H9 (cell line): Measurements from ENCODE around the gene TMEM235. TPM values are rescaled to one million over a fixed set of nuclear protein-coding genes. Genes with fewer than 3 reads are reported as not detected.

Experiments used
- DNase-seq: peaks from one replicate; pipeline ENCODE4 v3.0.0-alpha.2; 2017
- H2AFZ ChIP-seq: one replicate; pipeline ENCODE4 v1.6.1; 2013; ENCODE audit warnings: mild to moderate bottlenecking, low read length, control low read depth, moderate library complexity
- H2AK5ac ChIP-seq: 2 replicates; pipeline ENCODE4 v1.6.1; 2013; ENCODE audit warnings: low read length, control low read depth, mixed read lengths; ENCODE audit not compliant: insufficient read length
- H2BK120ac ChIP-seq: one replicate; pipeline ENCODE4 v1.6.1; 2013; ENCODE audit warnings: low read depth, mild to moderate bottlenecking, low read length, control low read depth, inconsistent platforms; ENCODE audit not compliant: poor library complexity, severe bottlenecking
- H2BK12ac ChIP-seq: 2 replicates; pipeline ENCODE4 v1.6.1; 2013; ENCODE audit warnings: low read length, control low read depth, mixed read lengths, low read depth; ENCODE audit not compliant: insufficient read length
- H2BK15ac ChIP-seq: 2 replicates; pipeline ENCODE4 v1.6.1; 2013; ENCODE audit warnings: low read depth, low read length, control low read depth
- H2BK20ac ChIP-seq: one replicate; pipeline ENCODE4 v1.6.1; 2013; ENCODE audit warnings: low read depth, mild to moderate bottlenecking, low read length, control low read depth, inconsistent platforms; ENCODE audit not compliant: poor library complexity, severe bottlenecking
- H2BK5ac ChIP-seq: 2 replicates; pipeline ENCODE4 v1.6.1; 2013; ENCODE audit warnings: low read length, control low read depth, mixed read lengths; ENCODE audit not compliant: insufficient read length
- H3K14ac ChIP-seq: 2 replicates; pipeline ENCODE4 v1.6.1; 2013; ENCODE audit warnings: low read length, control low read depth; ENCODE audit not compliant: insufficient read depth
- H3K18ac ChIP-seq: 2 replicates; pipeline ENCODE4 v1.6.1; 2013; ENCODE audit warnings: low read depth, mild to moderate bottlenecking, mixed read lengths, low read length, control low read depth; ENCODE audit not compliant: insufficient read length
- H3K23ac ChIP-seq: 2 replicates; pipeline ENCODE4 v1.6.1; 2013; ENCODE audit warnings: low read length, control low read depth, mixed read lengths, low read depth; ENCODE audit not compliant: insufficient read length
- H3K23me2 ChIP-seq: 2 replicates; pipeline ENCODE4 v1.6.1; 2013; ENCODE audit warnings: low read depth, mild to moderate bottlenecking, mixed read lengths, low read length, control low read depth; ENCODE audit not compliant: insufficient read length, poor library complexity, severe bottlenecking
- H3K27ac ChIP-seq: 2 replicates; pipeline ENCODE4 v1.5.1; 2013; ENCODE audit warnings: low read length, control low read depth, mixed read lengths, low read depth; ENCODE audit not compliant: insufficient read length
- H3K27me3 ChIP-seq: 2 replicates; pipeline ENCODE4 v1.6.1; 2013; ENCODE audit warnings: low read length, control low read depth, inconsistent platforms; ENCODE audit not compliant: insufficient read depth
- H3K4ac ChIP-seq: 2 replicates; pipeline ENCODE4 v1.6.1; 2013; ENCODE audit warnings: low read depth, mild to moderate bottlenecking, control low read depth, inconsistent platforms, low read length, moderate library complexity
- H3K4me1 ChIP-seq: 2 replicates; pipeline ENCODE4 v1.6.1; 2013; ENCODE audit warnings: low read length, control low read depth, inconsistent platforms; ENCODE audit not compliant: insufficient read depth
- H3K4me2 ChIP-seq: 2 replicates; pipeline ENCODE4 v1.6.1; 2013; ENCODE audit warnings: low read length, control low read depth, mixed read lengths; ENCODE audit not compliant: insufficient read length, insufficient read depth
- H3K56ac ChIP-seq: 2 replicates; pipeline ENCODE4 v1.6.1; 2013; ENCODE audit warnings: low read depth, mild to moderate bottlenecking, mixed read lengths, low read length, control low read depth; ENCODE audit not compliant: insufficient read length
- H3K79me1 ChIP-seq: 2 replicates; pipeline ENCODE4 v1.6.1; 2013; ENCODE audit warnings: low read depth, mild to moderate bottlenecking, moderate library complexity, low read length, control low read depth, inconsistent platforms; ENCODE audit not compliant: insufficient read depth, poor library complexity, severe bottlenecking
- H3K79me2 ChIP-seq: 2 replicates; pipeline ENCODE4 v1.6.1; 2013; ENCODE audit warnings: low read length, control low read depth, inconsistent platforms; ENCODE audit not compliant: insufficient read depth
- H3K9ac ChIP-seq: 2 replicates; pipeline ENCODE4 v1.6.1; 2013; ENCODE audit warnings: low read length, control low read depth, mixed read lengths; ENCODE audit not compliant: insufficient read length; ENCODE audit errors: extremely low read depth
- H3K9me3 ChIP-seq: one replicate; pipeline ENCODE4 v1.6.1; 2013; ENCODE audit warnings: low read depth, low read length, inconsistent platforms; ENCODE audit not compliant: control insufficient read depth
- H3T11ph ChIP-seq: one replicate; pipeline ENCODE4 v1.6.1; 2013; ENCODE audit warnings: mild to moderate bottlenecking, low read length, control low read depth, inconsistent platforms
- H4K20me1 ChIP-seq: one replicate; pipeline ENCODE4 v1.6.1; 2013; ENCODE audit not compliant: control insufficient read depth, insufficient read length, insufficient read depth
- H4K5ac ChIP-seq: 2 replicates; pipeline ENCODE4 v1.6.1; 2013; ENCODE audit warnings: low read depth, mild to moderate bottlenecking, mixed read lengths, low read length, control low read depth; ENCODE audit not compliant: insufficient read length
- H4K8ac ChIP-seq: replicated peaks from 2 replicates; pipeline ENCODE4 v1.6.1; 2013; ENCODE audit warnings: low read length, control low read depth, mixed read lengths, low read depth; ENCODE audit not compliant: insufficient read length
- H4K91ac ChIP-seq: 2 replicates; pipeline ENCODE4 v1.6.1; 2013; ENCODE audit warnings: low read depth, mild to moderate bottlenecking, moderate library complexity, mixed read lengths, low read length, control low read depth; ENCODE audit not compliant: insufficient read length
- H3K27ac Mint-ChIP-seq, 3 experiments: 2 replicates in 2 of 3; 3 replicates in 1 of 3; pipeline ENCODE4 v1.8.0; 2020 to 2021; ENCODE audit warnings: mixed read lengths in 3 of 3, mild to moderate bottlenecking in 1 of 3, moderate library complexity in 1 of 3
- H3K27me3 Mint-ChIP-seq: 2 replicates; pipeline ENCODE4 v1.8.0; 2021; ENCODE audit warnings: low read depth, mild to moderate bottlenecking, moderate library complexity, mixed read lengths
- H3K36me3 Mint-ChIP-seq, 3 experiments: 2 replicates in 2 of 3; 3 replicates in 1 of 3; pipeline ENCODE4 v1.8.0; 2020 to 2021; ENCODE audit warnings: low read depth in 3 of 3, mixed read lengths in 3 of 3; ENCODE audit not compliant: insufficient read depth in 1 of 3
- H3K4me1 Mint-ChIP-seq, 2 experiments: 2 replicates each; pipeline ENCODE4 v1.8.0; 2020; ENCODE audit warnings: mixed read lengths in 2 of 2
- H3K4me3 Mint-ChIP-seq, 2 experiments: 2 replicates in 1 of 2; 3 replicates in 1 of 2; pipeline ENCODE4 v1.8.0; 2020 to 2021; ENCODE audit warnings: mild to moderate bottlenecking in 2 of 2, mixed read lengths in 2 of 2, moderate library complexity in 1 of 2
- H3K9me3 Mint-ChIP-seq, 2 experiments: 2 replicates in 1 of 2; 3 replicates in 1 of 2; pipeline ENCODE4 v1.8.0; 2020; ENCODE audit warnings: mild to moderate bottlenecking in 2 of 2, mixed read lengths in 2 of 2, moderate library complexity in 1 of 2
- CTCF ChIP-seq: fragments of 200-600 bp; sonication (generic); conservative IDR thresholded peaks from 3 replicates; pipeline ENCODE4 v1.8.0; 2021; ENCODE audit warnings: antibody characterized with exemption, mild to moderate bottlenecking
- WGBS: extraction: QIAGEN DNeasy Blood & Tissue Kit; methylation state at CpG from one replicate; pipeline ENCODE4 v1.1.7; 2013; ENCODE audit warnings: missing lambda C conversion rate, low lambda C conversion rate, mixed read lengths; ENCODE audit not compliant: insufficient read length; ENCODE audit errors: extremely low coverage; 5-methylcytosine and 5-hydroxymethylcytosine counted together
- total RNA-seq: library from RNA; stranded (reverse); gene quantifications from 2 replicates; pipeline ENCODE4 v1.2.1, GENCODE V29; 2021

The TMEM235 gene
- total RNA-seq, 1 experiment from 2014 or later = 0.28 TPM

- no peak overlapping the region for H3K18ac ChIP-seq
- no peak overlapping the region for H3T11ph ChIP-seq
- H3K9me3 ChIP-seq = no peaks in the 10 kb centered on the region
- no peak overlapping the region for H4K91ac ChIP-seq
- H3K4me1 ChIP-seq = peaks cover 3% of the 10 kb centered on the region; the same call in 1 of the 2 replicates
- no peak overlapping the region for H2BK12ac ChIP-seq
- no peak overlapping the region for H2BK120ac ChIP-seq
- no peaks in the 10 kb centered on the region for H3K27me3 ChIP-seq
- no peaks in the 10 kb centered on the region for H3K79me1 ChIP-seq
- no peak overlapping the region for H3K14ac ChIP-seq
- H4K20me1 ChIP-seq = no peaks in the 10 kb centered on the region
- no peak overlapping the region for H2BK20ac ChIP-seq
- H3K56ac ChIP-seq = no peak overlapping the region
- TF ChIP-seq CTCF = no peak
- no peak overlapping the region for H3K23ac ChIP-seq
- no peak overlapping the region for H3K27ac Mint-ChIP-seq
- no peak overlapping the region for H2BK5ac ChIP-seq
- no peak overlapping the region for H3K4me3 Mint-ChIP-seq
- no peak overlapping the region for H2BK15ac ChIP-seq
- no peak overlapping the region for H2AK5ac ChIP-seq
- no peaks in the 10 kb centered on the region for H3K36me3 Mint-ChIP-seq
- H3K9me3 Mint-ChIP-seq = peaks cover 0 to 4% of the 10 kb centered on the region in 2 experiments; a peak in 2 of 5 replicates
- H3K4ac ChIP-seq = no peak overlapping the region
- no peak overlapping the region for H2AFZ ChIP-seq
- peaks cover 24 to 50% of the 10 kb centered on the region in 2 experiments for H3K4me1 Mint-ChIP-seq
- H3K27me3 Mint-ChIP-seq = peaks cover 14% of the 10 kb centered on the region
- H3K9ac ChIP-seq = no peak overlapping the region
- DNase-seq = no peak
- no peaks in the 10 kb centered on the region for H3K23me2 ChIP-seq
- H3K4me2 ChIP-seq = no peak overlapping the region
- no CpG with 5 or more reads among the region's 5 CpGs for WGBS
- no peaks in the 10 kb centered on the region for H3K79me2 ChIP-seq
- no peak overlapping the region for H4K8ac ChIP-seq
- H4K5ac ChIP-seq = no peak overlapping the region
- no peak overlapping the region for H3K27ac ChIP-seq
These were observed 43.9 kb downstream of the TMEM235 start for GRCh38 chr17:78275355-78275754.
